ENCODE measurements around the gene TRAFD1. TPM values are rescaled to one million over a fixed set of nuclear protein-coding genes. Genes with fewer than 3 reads are reported as not detected.

The TRAFD1 gene
- total and polyA plus RNA-seq, 3 donors from 2014 or later: 46.6 to 77.3 (median 53.6) TPM

- Histone ChIP-seq H3K36me3 (ENCODE audit: low read depth, missing control alignments) (no peaks in the 10 kb centered on the region), H3K4me1 (no peaks in the 10 kb centered on the region), H3K4me3 (no peak overlapping the region), H3K27me3 (no peaks in the 10 kb centered on the region), H3K27ac (no peak overlapping the region), H3K9me3 (no peaks in the 10 kb centered on the region)
- WGBS, 2 donors: 87 to 89% methylated on average over 31 to 32 of the region's 32 CpGs
- intact Hi-C loops (cut with DNase I; ENCODE audit: low total_unique reads): no loop called here
- DNase-seq: no peak
- TF ChIP-seq CTCF (IDR thresholded peaks at IDR 0.05): no peak
- no peak for TF ChIP-seq POLR2A (IDR thresholded peaks at IDR 0.05)
Measured at GRCh38 chr12:112167718-112168525, 42.6 kb downstream of the TRAFD1 start.

- DNase-seq: no peak
- H3K36me3 ChIP-seq (ENCODE audit: low read depth, missing control alignments): no peaks in the 10 kb centered on the region
- intact Hi-C loops (cut with DNase I; ENCODE audit: low total_unique reads): no loop called here
Measured at GRCh38 chr12:112168561-112168971, 43.2 kb downstream of the TRAFD1 start.

GRCh38 chr12:112169161-112169872 is 44.0 kb downstream of the TRAFD1 start:
- Histone ChIP-seq H3K36me3 (ENCODE audit: low read depth, missing control alignments) (no peaks in the 10 kb centered on the region), H3K27ac (no peak overlapping the region), H3K4me1 (no peaks in the 10 kb centered on the region), H3K9me3 (no peaks in the 10 kb centered on the region), H3K4me3 (no peak overlapping the region), H3K27me3 (no peaks in the 10 kb centered on the region)
- 86 to 89% methylated on average over 9 to 15 of the region's 19 CpGs for WGBS, 2 donors
- no peak for DNase-seq
- intact Hi-C loops (cut with DNase I; ENCODE audit: low total_unique reads): no loop called here
- TF ChIP-seq CTCF (IDR thresholded peaks at IDR 0.05): no peak
- no peak for TF ChIP-seq POLR2A (IDR thresholded peaks at IDR 0.05)

More at GRCh38 chr12:112168561-112168971, 43.2 kb downstream of the TRAFD1 start:
- TF ChIP-seq POLR2A (IDR thresholded peaks at IDR 0.05): no peak
- no peak for TF ChIP-seq CTCF (IDR thresholded peaks at IDR 0.05)
- H3K4me1 ChIP-seq: no peaks in the 10 kb centered on the region
- no peaks in the 10 kb centered on the region for H3K9me3 ChIP-seq
- 76 to 78% methylated on average over 5 to 8 of the region's 8 CpGs for WGBS, 2 donors
- H3K4me3 ChIP-seq: no peak overlapping the region
- no peaks in the 10 kb centered on the region for H3K27me3 ChIP-seq
- no peak overlapping the region for H3K27ac ChIP-seq

- TF ChIP-seq CTCF (IDR thresholded peaks at IDR 0.05): no peak
- no peak for TF ChIP-seq POLR2A (IDR thresholded peaks at IDR 0.05)
- intact Hi-C loops (cut with DNase I; ENCODE audit: low total_unique reads): no loop called here
- Histone ChIP-seq H3K36me3 (ENCODE audit: low read depth, missing control alignments) (no peaks in the 10 kb centered on the region), H3K27me3 (no peaks in the 10 kb centered on the region), H3K4me3 (no peak overlapping the region), H3K27ac (no peak overlapping the region), H3K9me3 (no peaks in the 10 kb centered on the region), H3K4me1 (no peaks in the 10 kb centered on the region)
- 92 to 93% methylated on average over 6 to 7 of the region's 7 CpGs for WGBS, 2 donors
- DNase-seq: no peak
Measured at GRCh38 chr12:112169966-112170365, 44.6 kb downstream of the TRAFD1 start.
